ENCODE results near the gene ASB11. TPM values are rescaled to one million over a fixed set of nuclear protein-coding genes. Genes with fewer than 3 reads are reported as not detected.

The ASB11 gene
- 0.17 TPM for total RNA-seq
- long read RNA-seq = 0 reads

- ATAC-seq (no peak), DNase-seq (no peak)
- Histone ChIP-seq H3K4me3 (no peak within 1 kb of the TSS), H3K9me3 (no peaks in the 10 kb centered on the region), H3K27ac (no peak within 1 kb of the TSS), H3K36me3 (peaks cover 9% of the 10 kb centered on the region), H3K4me1 (no peaks in the 10 kb centered on the region), H3K27me3 (no peaks in the 10 kb centered on the region)
- intact Hi-C loops (cut with DNase I) = no loop called here
- TF ChIP-seq CTCF (IDR thresholded peaks at IDR 0.05) = no peak
Measured at GRCh38 chrX:15315509-15315908, at the start of gene ASB11. Gene ASB11 (minus strand): TSS chrX:15315640. CDS start chrX:15315605, 35 bp downstream.

- ATAC-seq (no peak), DNase-seq (no peak)
- Histone ChIP-seq H3K4me1 (no peaks in the 10 kb centered on the region), H3K27me3 (no peaks in the 10 kb centered on the region), H3K36me3 (no peaks in the 10 kb centered on the region), H3K27ac (no peak overlapping the region), H3K4me3 (no peak overlapping the region), H3K9me3 (no peaks in the 10 kb centered on the region)
- TF ChIP-seq CTCF (IDR thresholded peaks at IDR 0.05) = no peak
- intact Hi-C loops (cut with DNase I) = no loop called here
Measured at GRCh38 chrX:15359701-15360100, 44.3 kb upstream of the ASB11 start.

GRCh38 chrX:15358533-15358932, 43.1 kb upstream of the ASB11 start:
- H3K27ac ChIP-seq = no peak overlapping the region
- intact Hi-C loops (cut with DNase I) = no loop called here
- H3K36me3 ChIP-seq = no peaks in the 10 kb centered on the region
- ATAC-seq (no peak), DNase-seq (no peak)
- no peaks in the 10 kb centered on the region for H3K27me3 ChIP-seq
- no peak overlapping the region for H3K4me3 ChIP-seq
- H3K4me1 ChIP-seq = no peaks in the 10 kb centered on the region
- no peak for TF ChIP-seq CTCF (IDR thresholded peaks at IDR 0.05)
- no peaks in the 10 kb centered on the region for H3K9me3 ChIP-seq

- peak; percentile 41 for ATAC-seq
- intact Hi-C loops (cut with DNase I) = no loop called here
Measured at GRCh38 chrX:15356444-15356843, 41.0 kb upstream of the ASB11 start.

GRCh38 chrX:15350329-15350996, 35.0 kb upstream of the ASB11 start:
- ATAC-seq (no peak), DNase-seq (no peak)
- Histone ChIP-seq H3K27ac (no peak overlapping the region), H3K9me3 (no peaks in the 10 kb centered on the region), H3K4me1 (no peaks in the 10 kb centered on the region), H3K36me3 (no peaks in the 10 kb centered on the region), H3K4me3 (no peak overlapping the region), H3K27me3 (no peaks in the 10 kb centered on the region)
- no peak for TF ChIP-seq CTCF (IDR thresholded peaks at IDR 0.05)
- intact Hi-C loops (cut with DNase I) = no loop called here

More at GRCh38 chrX:15356444-15356843, 41.0 kb upstream of the ASB11 start:
- Histone ChIP-seq H3K36me3 (no peaks in the 10 kb centered on the region), H3K4me3 (no peak overlapping the region), H3K27ac (no peak overlapping the region), H3K4me1 (no peaks in the 10 kb centered on the region), H3K27me3 (no peaks in the 10 kb centered on the region), H3K9me3 (no peaks in the 10 kb centered on the region)
- no peak for DNase-seq
- no peak for TF ChIP-seq CTCF (IDR thresholded peaks at IDR 0.05)

GRCh38 chrX:15349046-15349445, 33.6 kb upstream of the ASB11 start:
- DNase-seq (no peak), ATAC-seq (peak; percentile 88)
- intact Hi-C loops (cut with DNase I) = no loop called here
- no peaks in the 10 kb centered on the region for H3K9me3 ChIP-seq
- TF ChIP-seq CTCF (IDR thresholded peaks at IDR 0.05) = peak; percentile 43
- H3K4me1 ChIP-seq = no peaks in the 10 kb centered on the region
- no peaks in the 10 kb centered on the region for H3K27me3 ChIP-seq
- no peaks in the 10 kb centered on the region for H3K36me3 ChIP-seq
- no peak overlapping the region for H3K4me3 ChIP-seq
- no peak overlapping the region for H3K27ac ChIP-seq

All from upper lobe of right lung (tissue), 1 donor.